SK-N-MC (cell line): Measurements from ENCODE around the gene ERBB4.

ENCODE experiments used
- DNase-seq: peaks from one replicate; pipeline ENCODE4 v3.0.0-alpha.2; 2011; ENCODE audit warnings: low read depth, low spot score
- H3K27ac ChIP-seq: fragments of 200-600 bp; sonication (generic); 2 replicates; pipeline ENCODE4 v1.5.1; 2016; ENCODE audit warnings: mixed run types
- H3K36me3 ChIP-seq: fragments of 200-600 bp; sonication (generic); 2 replicates; pipeline ENCODE4 v1.6.1; 2017; ENCODE audit warnings: antibody characterized with exemption, low read length, mixed read lengths; ENCODE audit not compliant: insufficient read depth
- H3K4me3 ChIP-seq: fragments of 200-600 bp; sonication (generic); 2 replicates; pipeline ENCODE4 v1.5.1; 2016
- H3K9ac ChIP-seq: fragments of 200-600 bp; sonication (generic); 2 replicates; pipeline ENCODE4 v1.8.0; 2017; ENCODE audit warnings: mixed run types, mixed read lengths; ENCODE audit not compliant: insufficient read length
- H3K9me3 ChIP-seq: fragments of 200-600 bp; sonication (generic); 2 replicates; pipeline ENCODE4 v1.6.1; 2017; ENCODE audit warnings: low read depth, mild to moderate bottlenecking, antibody characterized with exemption, low read length, moderate library complexity, mixed read lengths
- EZH2 ChIP-seq: fragments of 200-600 bp; sonication (generic); IDR thresholded peaks from one replicate; pipeline ENCODE4 v1.6.1; 2017; ENCODE audit warnings: antibody characterized with exemption
- FOXP2 ChIP-seq: optimal IDR thresholded peaks from 2 replicates; pipeline ENCODE3; 2011; ENCODE audit warnings: mild to moderate bottlenecking, moderate library complexity; ENCODE audit not compliant: insufficient read depth; ENCODE audit errors: extremely low read length, control extremely low read depth
- POLR2AphosphoS5 ChIP-seq: IDR thresholded peaks from 2 replicates; pipeline ENCODE4 v1.6.1; 2012; ENCODE audit warnings: mild to moderate bottlenecking, low read depth, low read length, borderline replicate concordance

ERBB4 gene

DNA sequence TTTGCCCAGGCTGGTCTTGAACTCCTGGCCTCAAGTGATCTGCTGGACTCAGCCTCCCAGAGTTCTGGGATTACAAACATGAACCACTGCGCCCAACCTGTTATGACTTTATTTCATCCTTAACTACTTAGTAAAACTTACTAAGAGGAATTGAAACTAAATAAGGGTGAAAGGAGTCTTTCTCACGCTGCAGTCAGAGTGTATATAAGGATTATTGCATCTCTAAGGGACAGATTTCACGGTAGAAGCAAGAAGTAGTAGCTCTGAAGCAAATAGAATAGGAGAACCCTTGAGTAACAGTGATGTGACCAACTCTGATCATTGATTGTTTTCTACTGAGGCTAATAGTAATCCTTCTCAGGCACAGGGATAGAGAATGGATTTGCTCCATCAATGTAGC lies 1022.1 kb downstream of the ERBB4 start:
- no peaks in the 10 kb centered on the region for H3K36me3 ChIP-seq
- H3K9ac ChIP-seq, result no peak overlapping the region
- DNase-seq, result no peak
- TF ChIP-seq POLR2AphosphoS5 (no peak), EZH2 (no peak), FOXP2 (no peak)
- no peaks in the 10 kb centered on the region for H3K9me3 ChIP-seq
- no peak overlapping the region for H3K27ac ChIP-seq
- no peak overlapping the region for H3K4me3 ChIP-seq

DNA sequence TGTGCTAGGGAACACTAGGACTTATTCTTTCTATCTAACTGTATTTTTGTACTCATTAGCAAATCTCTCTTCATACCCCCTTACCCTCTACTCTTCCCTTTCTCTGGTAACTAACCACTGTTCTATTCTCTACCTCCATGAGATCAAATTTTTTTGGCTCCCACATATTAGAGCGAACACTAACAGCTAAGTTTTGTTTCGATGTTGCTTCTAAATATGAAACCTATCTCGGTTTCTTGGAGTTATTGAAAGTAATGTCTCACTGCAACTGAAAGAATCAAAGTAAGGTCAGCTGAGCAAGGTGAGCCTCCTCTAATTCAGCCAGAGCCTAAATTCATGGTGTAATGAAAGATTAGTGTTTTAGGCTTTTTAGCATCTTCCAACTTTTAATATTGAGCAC lies 1024.6 kb downstream of the ERBB4 start:
- no peak for TF ChIP-seq EZH2
- TF ChIP-seq FOXP2, result no peak
- no peak for TF ChIP-seq POLR2AphosphoS5
- Histone ChIP-seq H3K9me3 (no peaks in the 10 kb centered on the region), H3K4me3 (no peak overlapping the region), H3K9ac (no peak overlapping the region), H3K27ac (no peak overlapping the region), H3K36me3 (no peaks in the 10 kb centered on the region)
- no peak for DNase-seq

DNA sequence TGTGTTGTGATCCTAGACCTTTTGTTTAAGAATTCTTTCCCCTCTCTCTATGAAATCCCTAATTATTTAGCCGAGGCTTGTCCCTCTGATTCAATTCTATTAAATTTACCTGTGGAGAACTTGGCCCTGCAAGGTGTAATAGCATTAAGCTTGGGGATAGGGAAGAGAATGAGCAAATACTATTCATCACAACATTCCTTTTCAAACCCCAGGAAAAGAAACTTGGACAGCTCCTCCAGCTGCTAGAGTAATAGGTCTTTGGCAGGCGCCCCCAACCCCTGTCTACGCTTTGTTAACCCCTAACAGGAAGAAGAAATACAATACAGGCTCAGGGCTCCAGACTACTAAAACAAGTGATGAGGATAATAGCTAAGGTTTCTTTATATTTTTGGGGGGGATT lies 1025.2 kb downstream of the ERBB4 start:
- Histone ChIP-seq H3K9ac (no peak overlapping the region), H3K36me3 (no peaks in the 10 kb centered on the region), H3K9me3 (no peaks in the 10 kb centered on the region), H3K4me3 (no peak overlapping the region), H3K27ac (no peak overlapping the region)
- DNase-seq, result no peak
- no peak for TF ChIP-seq POLR2AphosphoS5
- TF ChIP-seq FOXP2, result no peak
- TF ChIP-seq EZH2, result no peak

DNA sequence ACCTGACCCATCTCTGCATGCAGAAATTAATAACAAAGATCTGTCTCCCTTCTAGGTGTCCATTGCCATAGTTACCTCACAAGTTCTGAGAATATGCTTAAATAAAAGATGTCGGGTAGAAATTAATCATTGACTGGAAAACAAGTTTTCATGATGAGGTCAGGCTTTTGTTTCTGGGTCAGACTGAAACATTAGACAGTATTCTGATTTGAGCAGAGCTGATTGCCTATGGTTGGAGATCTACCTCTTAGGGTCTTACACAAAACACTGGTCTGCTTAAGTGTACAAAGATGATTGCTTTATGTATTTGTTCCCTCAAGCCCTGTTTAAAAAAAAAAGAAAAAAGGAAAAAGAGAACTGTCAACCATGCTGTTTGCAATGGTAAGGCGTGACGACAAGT lies 1025.8 kb downstream of the ERBB4 start:
- H3K27ac ChIP-seq, result no peak overlapping the region
- TF ChIP-seq EZH2 (no peak), POLR2AphosphoS5 (no peak), FOXP2 (no peak)
- no peak overlapping the region for H3K4me3 ChIP-seq
- no peak for DNase-seq
- no peaks in the 10 kb centered on the region for H3K36me3 ChIP-seq
- H3K9me3 ChIP-seq, result no peaks in the 10 kb centered on the region
- H3K9ac ChIP-seq, result no peak overlapping the region

DNA sequence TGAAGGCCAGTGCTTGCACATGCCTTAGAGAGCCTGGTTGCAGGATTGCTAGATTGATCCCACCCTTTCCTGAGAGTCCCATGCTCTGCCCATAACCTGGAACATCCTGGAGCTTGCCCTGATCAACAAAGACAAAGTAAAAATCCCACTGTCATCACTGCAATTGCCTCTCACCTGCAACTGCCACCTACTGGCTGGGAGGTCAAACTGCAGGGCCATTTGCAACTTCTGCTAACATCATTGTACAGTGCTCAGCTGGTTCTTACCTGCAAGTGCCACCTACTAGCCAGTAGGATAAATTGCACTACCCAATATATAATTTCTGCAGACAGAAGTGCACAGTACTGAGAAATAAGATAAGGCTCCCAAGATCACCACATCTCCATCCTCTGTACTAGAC lies 1034.7 kb downstream of the ERBB4 start:
- no peak overlapping the region for H3K27ac ChIP-seq
- H3K36me3 ChIP-seq, result no peaks in the 10 kb centered on the region
- TF ChIP-seq POLR2AphosphoS5 (no peak), EZH2 (no peak), FOXP2 (no peak)
- H3K9me3 ChIP-seq, result no peaks in the 10 kb centered on the region
- DNase-seq, result no peak
- H3K4me3 ChIP-seq, result no peak overlapping the region
- H3K9ac ChIP-seq, result no peak overlapping the region

DNA sequence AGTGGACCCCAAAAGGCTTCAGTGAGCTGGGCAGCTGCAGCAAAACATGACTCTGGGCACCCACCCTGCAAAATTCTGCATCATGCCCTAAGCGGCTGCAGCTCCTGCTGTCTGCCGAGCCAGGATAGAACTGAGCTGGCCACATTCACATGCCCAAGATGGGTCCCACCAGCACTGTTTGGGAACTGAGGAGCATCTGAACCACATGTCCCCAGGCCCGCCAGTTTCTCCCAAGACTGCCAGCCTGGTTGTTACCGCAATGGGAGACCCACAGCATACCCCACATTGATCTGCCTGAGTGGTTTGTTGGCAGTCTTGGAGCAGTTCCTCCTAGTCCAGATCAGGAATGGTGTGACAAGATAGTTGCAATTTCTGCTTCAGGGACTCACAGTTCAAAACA lies 1035.4 kb downstream of the ERBB4 start:
- no peaks in the 10 kb centered on the region for H3K36me3 ChIP-seq
- no peak overlapping the region for H3K9ac ChIP-seq
- H3K27ac ChIP-seq, result no peak overlapping the region
- no peak for DNase-seq
- TF ChIP-seq FOXP2 (no peak), POLR2AphosphoS5 (no peak)
- H3K9me3 ChIP-seq, result no peaks in the 10 kb centered on the region
- H3K4me3 ChIP-seq, result no peak overlapping the region

DNA sequence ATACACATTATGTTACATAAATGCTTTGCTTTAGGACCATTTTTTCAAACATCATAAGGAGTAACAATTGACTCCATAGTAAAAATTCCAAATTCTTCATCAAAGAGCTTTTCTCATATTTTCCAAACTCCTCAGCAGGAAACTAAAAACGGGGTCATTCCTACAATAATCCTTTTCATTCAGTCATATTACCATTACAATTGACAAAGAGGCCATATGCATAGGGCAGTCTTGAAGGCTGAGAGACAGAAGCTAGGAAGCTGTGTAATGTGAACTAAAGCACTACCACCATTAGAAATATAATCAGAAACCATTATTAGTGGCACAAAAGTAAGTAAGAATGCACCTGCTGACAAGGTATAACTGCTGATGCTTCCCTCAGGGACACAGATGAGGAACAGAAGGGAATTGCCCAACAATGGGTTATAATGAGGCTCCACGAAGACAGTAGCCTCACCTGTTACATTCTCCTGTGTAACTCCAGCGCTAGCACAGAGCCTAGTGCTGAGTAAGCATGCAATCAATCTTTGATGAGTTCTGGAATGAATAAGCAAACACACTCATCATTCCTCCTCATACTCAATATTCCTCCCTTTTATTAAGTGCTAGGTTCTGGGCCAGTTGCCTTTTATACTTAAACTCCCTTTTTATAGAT lies 1039.9 kb downstream of the ERBB4 start:
- no peak overlapping the region for H3K4me3 ChIP-seq
- no peak for TF ChIP-seq EZH2
- no peak for TF ChIP-seq POLR2AphosphoS5
- no peak for TF ChIP-seq FOXP2
- no peaks in the 10 kb centered on the region for H3K9me3 ChIP-seq
- no peak overlapping the region for H3K27ac ChIP-seq
- H3K9ac ChIP-seq, result no peak overlapping the region
- H3K36me3 ChIP-seq, result no peaks in the 10 kb centered on the region
- no peak for DNase-seq

DNA sequence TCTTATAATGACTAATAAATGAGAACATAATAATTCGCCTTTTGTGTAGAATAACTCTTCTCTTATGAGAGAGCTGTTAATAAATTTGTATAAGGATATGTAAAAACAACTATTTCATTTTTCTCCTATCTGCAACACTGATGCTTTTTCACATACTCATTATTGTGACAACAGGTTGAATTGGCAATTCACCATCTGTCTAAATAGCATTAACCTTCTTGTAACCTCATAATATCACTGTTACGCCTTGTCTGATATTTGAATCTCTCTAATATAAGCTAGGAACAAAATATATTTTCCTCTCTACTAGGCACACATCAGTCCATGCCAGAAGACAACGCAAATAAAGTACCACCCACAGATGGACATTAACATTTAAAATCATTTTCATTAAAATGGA lies 1043.3 kb downstream of the ERBB4 start:
- H3K36me3 ChIP-seq, result no peaks in the 10 kb centered on the region
- no peak overlapping the region for H3K9ac ChIP-seq
- no peaks in the 10 kb centered on the region for H3K9me3 ChIP-seq
- no peak for DNase-seq
- no peak overlapping the region for H3K27ac ChIP-seq
- H3K4me3 ChIP-seq, result no peak overlapping the region
- TF ChIP-seq POLR2AphosphoS5, result no peak
- no peak for TF ChIP-seq EZH2
- no peak for TF ChIP-seq FOXP2

DNA sequence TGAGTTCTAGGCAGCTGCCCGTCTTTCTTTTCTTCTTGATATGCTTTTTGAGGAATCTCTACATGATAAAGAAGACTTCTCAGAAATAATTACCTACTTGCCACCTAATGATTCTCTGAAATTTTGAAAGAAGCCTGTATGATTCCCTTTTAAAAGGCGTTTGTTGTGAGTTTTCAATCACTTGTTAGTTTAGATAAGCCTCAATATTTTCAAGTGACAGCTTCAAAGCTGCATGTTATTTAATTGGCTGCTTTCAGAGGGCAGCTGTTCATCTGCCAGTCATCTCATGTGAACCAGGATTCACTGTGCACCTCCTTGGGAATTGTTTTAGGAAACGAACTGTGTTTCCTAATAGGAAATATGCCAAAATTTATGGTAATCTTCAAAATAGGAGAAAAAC lies 1044.1 kb downstream of the ERBB4 start:
- no peak for TF ChIP-seq FOXP2
- TF ChIP-seq EZH2, result no peak
- TF ChIP-seq POLR2AphosphoS5, result no peak
- H3K27ac ChIP-seq, result no peak overlapping the region
- no peak for DNase-seq

DNA sequence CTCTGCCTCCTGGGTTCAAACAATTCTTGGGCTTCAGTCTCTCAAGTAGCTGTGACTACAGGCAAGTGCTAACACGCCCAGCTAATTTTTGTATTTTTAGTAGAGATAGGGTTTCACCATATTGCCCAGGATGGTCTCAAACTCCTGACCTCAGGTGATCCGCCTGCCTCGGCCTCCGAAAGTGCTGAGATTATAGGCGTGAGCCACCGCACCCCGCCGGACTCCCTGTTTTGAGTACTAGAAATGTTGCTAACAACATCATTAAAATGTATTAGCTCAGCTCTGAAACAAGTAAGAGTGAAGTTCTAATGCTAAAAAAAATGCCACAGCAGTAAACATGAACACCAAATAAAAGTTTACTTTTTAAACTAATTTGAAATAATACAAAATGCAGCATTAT lies 1044.5 kb downstream of the ERBB4 start:
- no peak overlapping the region for H3K4me3 ChIP-seq
- DNase-seq, result no peak
- no peaks in the 10 kb centered on the region for H3K9me3 ChIP-seq
- H3K9ac ChIP-seq, result no peak overlapping the region
- TF ChIP-seq EZH2 (no peak), FOXP2 (no peak), POLR2AphosphoS5 (no peak)
- no peaks in the 10 kb centered on the region for H3K36me3 ChIP-seq
- no peak overlapping the region for H3K27ac ChIP-seq

More for the DNA sequence above, 1044.1 kb downstream of the ERBB4 start:
- H3K9me3 ChIP-seq, result no peaks in the 10 kb centered on the region
- H3K4me3 ChIP-seq, result no peak overlapping the region
- no peaks in the 10 kb centered on the region for H3K36me3 ChIP-seq
- H3K9ac ChIP-seq, result no peak overlapping the region
